Fibroblast of the aortic adventitia (primary cell): Measurements from ENCODE around the gene PPDPF. TPM values are rescaled to one million over a fixed set of nuclear protein-coding genes. Genes with fewer than 3 reads are reported as not detected.
"Not testable (repeated sequence)": the region's sequence is repeated elsewhere in the genome, so short reads cannot be mapped to it uniquely, and the experiment has no call there.

Experiments used
- DNase-seq: peaks from one replicate; pipeline ENCODE4 v3.0.0-alpha.2; 2010; ENCODE audit warnings: low read depth
- H3K4me3 ChIP-seq: 2 replicates; pipeline ENCODE4 v1.5.1; 2011; ENCODE audit warnings: low read depth, mild to moderate bottlenecking, control low read depth, low read length, moderate library complexity
- CTCF ChIP-seq: IDR thresholded peaks from 2 replicates; pipeline ENCODE4 v1.5.1; 2011; ENCODE audit warnings: mild to moderate bottlenecking, low read length, control low read depth, inconsistent platforms; ENCODE audit not compliant: insufficient read depth
- total RNA-seq: library from RNA; depleted of rRNA; stranded (reverse); fragments of >200 nt; gene quantifications from 2 replicates; pipeline ENCODE4 v1.2.3, GENCODE V29; 2012; ENCODE audit warnings: low replicate concordance

PPDPF gene
- total RNA-seq, 1 donor: 97.0 TPM

GRCh38 chr20:63475209-63475608 lies 45.4 kb upstream of the PPDPF start:
- DNase-seq: peak; percentile 14
- TF ChIP-seq CTCF: no peak
- H3K4me3 ChIP-seq: no peak overlapping the region

- DNase-seq: no peak
- no peak overlapping the region for H3K4me3 ChIP-seq
- no peak for TF ChIP-seq CTCF
Observed at GRCh38 chr20:63477061-63477616, 43.4 kb upstream of the PPDPF start.

- no peak for TF ChIP-seq CTCF
- no peak for DNase-seq
- H3K4me3 ChIP-seq: no peak overlapping the region
Observed at GRCh38 chr20:63477944-63478343, 42.6 kb upstream of the PPDPF start.

- DNase-seq: no peak
- no peak overlapping the region for H3K4me3 ChIP-seq
- TF ChIP-seq CTCF: no peak
Observed at GRCh38 chr20:63478346-63479302, 41.9 kb upstream of the PPDPF start.

- not testable (repeated sequence) for H3K4me3 ChIP-seq, DNase-seq
Observed at GRCh38 chr20:63479695-63480419, 40.7 kb upstream of the PPDPF start.

- DNase-seq: no peak
- TF ChIP-seq CTCF: no peak
- no peak overlapping the region for H3K4me3 ChIP-seq
Observed at GRCh38 chr20:63481503-63481902, 39.1 kb upstream of the PPDPF start.
